GM19463 (cell line): ENCODE data around the gene APOH.
"Not testable (repeated sequence)": the region's sequence is repeated elsewhere in the genome, so short reads cannot be mapped to it uniquely, and the experiment has no call there.

Source experiments
- ATAC-seq: cut with Tn5 transposase; IDR thresholded peaks from one replicate; pipeline ENCODE4 v1.9.1; 2021; ENCODE audit warnings: mild to moderate bottlenecking, moderate library complexity; ENCODE audit not compliant: unreplicated experiment

The APOH gene, protein sequence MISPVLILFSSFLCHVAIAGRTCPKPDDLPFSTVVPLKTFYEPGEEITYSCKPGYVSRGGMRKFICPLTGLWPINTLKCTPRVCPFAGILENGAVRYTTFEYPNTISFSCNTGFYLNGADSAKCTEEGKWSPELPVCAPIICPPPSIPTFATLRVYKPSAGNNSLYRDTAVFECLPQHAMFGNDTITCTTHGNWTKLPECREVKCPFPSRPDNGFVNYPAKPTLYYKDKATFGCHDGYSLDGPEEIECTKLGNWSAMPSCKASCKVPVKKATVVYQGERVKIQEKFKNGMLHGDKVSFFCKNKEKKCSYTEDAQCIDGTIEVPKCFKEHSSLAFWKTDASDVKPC

DNA sequence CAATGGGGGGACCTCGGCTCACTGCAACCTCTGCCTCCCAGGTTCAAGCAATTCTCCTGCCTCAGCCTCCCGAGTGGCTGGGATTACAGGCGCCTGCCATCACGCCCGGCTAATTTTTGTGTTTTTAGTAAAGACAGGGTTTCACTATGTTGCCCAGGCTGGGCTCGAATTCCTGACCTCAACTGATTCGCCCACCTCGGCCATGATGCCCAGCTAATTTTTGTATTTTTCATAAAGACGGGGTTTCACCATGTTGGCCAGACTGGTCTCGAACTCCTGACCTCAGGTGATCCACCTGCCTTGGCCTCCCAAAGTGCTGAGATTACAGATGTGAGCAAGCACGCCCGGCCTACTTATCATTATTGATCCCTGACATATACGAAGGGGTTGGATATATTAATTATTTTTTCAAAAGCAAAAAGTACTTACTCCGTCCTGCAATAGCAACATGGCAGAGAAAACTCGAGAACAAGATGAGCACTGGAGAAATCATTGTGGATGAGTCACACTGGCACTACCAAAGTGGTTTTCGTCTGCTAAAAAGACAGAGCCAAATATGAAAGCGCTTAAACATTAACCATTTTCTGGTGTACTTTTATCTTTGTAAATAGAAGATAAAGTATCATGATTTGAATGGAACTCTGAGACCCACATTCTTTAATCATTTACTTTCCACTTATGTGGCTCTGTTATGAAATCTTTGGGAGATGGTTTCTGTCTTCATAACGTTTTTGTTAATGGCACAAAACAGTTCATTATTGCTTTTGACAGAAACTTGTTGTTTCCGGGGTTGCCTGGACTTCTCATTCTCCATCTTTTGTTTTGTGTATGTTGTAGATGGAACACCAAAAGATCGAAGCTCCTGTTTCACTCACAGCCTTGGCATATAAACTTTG lies at the start of gene APOH:
TSS of gene APOH (minus strand) at position 529 of the 896 bp plus-strand sequence. CDS start at position 493, 36 bp downstream.
- ATAC-seq, result no peak

DNA sequence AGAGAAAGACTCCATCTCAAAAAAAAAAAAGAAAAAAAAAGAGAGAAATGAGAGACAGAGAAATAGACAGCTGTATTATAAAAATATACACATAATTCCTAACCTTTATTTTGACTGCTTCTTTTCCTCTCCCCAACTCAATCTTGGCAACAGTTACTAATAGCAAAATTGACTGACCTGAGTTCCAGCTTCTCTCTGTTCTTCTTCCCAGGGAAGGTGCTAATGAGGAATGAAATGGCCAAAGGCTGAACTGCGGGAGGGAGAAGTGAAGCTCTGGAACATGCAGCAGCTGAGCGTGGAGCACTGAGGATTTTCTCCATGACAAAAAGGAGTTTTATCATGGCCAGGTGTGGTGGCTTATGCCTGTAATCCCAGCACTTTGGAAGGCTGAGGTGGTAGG lies 48.0 kb upstream of the APOH start:
- ATAC-seq, result no peak

DNA sequence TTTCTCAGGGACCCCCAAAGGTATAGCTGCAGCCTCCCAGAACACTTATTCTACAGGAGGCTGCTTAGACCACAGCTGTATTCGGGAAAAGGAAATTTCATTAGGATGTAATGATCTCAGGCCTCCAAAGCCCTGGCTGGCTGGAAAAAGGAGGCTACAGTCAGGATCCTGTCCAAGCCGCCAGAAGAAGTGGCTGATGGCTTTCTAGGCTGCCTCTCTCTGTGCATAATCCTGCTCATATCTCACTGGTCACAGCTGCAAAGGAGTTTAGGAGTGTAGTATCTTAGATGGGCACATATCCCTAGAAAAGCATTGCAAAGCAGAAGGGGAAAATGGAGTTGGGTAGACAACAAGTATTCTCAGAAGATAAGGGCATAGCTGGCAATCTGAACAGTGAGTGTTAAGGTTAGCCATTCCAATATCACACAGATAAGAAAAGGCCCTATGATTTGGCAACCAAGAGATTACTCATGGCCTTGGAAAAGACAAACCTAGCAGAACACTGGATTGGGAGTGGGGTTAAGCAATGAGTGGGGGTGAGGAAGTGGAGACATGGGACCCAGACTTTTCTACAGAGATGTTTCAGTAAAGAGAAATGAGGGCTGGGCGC lies 47.2 kb upstream of the APOH start:
- no peak for ATAC-seq

DNA sequence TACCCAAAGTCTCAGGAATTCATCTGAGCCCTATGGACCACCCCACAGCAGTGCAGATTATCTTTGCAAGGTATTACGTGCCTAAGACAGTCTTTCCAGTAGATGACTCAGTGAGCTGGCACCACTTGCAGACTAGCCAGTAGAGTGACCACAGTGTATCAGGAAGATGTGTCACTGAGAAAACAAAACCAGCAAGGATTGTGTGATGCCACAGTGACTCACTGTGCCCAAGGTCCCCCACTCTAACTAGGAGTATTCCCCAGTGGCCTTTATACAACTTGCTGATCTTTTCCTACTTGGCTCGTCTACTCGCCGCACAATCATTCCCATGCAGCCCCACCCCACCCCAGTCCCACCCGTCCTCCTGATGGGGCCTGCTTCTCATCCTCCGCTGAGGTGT lies 46.4 kb upstream of the APOH start:
- no peak for ATAC-seq

DNA sequence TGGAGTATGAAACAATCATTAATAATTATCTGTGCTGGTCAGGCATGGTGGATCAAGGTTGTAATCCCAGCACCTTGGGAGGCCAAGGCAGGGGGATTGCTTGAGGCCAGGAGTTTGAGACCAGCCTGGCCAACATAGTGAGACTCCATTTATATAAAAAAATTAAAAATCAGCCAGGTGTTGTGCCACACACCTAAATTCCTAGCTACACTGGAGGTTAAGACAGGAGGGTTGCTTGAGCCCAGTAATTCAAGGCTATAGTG lies 44.3 kb upstream of the APOH start:
- ATAC-seq, result no peak

DNA sequence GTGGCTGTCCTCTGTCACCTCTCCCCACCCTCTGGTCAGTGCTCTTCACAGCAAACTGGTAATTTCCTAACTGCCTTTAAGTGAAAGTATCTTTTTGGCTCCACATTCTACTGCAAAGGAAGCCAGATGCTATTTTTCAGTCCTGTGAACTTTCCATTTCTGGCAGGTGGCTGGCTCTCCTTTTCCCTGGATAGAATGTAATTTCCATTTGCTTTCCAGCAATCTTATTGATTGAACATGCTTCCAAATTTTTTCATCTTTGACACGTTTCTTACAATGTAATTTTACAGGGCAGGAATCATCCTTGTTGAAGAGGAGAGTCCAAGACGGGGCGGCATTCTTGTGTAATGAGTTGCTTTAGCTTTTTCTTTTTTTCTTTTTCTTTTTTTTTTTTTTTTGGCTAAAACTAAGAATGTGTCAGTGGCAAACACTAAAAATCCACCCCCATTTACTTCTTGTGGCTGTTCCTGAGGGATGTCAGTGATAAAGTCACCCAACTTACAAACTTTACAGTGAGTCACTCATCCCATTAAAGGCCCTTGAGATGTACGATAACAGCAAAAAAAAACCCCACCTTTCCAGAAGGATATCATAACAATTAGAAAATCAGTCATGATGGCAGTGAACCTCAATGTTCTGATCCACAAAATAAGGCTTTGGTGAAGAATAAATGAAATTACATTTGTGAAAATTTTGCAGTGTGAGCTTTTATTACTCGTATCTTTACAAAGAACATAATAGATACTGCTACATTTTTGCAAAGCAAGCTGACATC lies 43.8 kb upstream of the APOH start:
- ATAC-seq, result no peak

DNA sequence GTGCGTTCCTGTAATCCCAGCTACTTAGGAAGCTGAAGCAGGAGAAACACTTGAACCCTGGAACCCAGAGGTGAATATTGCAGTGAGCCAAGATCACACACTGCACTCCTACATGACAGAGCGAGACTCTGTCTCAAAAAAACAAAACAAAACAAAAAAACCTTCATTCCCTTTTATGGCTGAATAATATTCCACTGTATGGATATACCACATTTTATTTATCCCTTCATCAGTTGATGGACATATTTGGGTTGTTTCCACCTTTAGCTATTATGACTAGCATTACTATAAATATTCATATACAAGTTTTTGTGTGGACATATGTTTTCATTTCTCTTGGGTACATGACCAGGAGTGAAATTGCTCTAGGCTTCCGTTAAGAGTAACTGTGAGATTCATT lies 42.3 kb upstream of the APOH start:
- ATAC-seq, result no peak

DNA sequence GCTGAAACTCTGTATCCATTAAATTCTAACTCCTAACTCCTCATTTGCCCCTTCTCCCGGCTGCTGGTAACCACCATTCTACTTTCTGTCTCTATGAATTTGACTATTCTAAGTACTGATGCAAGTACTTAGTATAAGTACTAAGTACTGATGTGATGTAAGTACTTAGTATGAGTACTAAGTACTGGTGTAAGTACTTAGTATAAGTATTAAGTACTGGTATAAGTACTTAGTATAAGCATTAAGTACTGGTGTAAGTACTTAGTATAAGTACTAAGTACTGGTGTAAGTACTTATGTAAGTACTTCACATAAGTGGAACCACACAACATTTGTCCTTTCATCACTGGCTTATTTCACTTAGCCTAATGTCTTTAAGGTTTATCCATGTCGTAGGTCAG lies 40.9 kb upstream of the APOH start:
- ATAC-seq, result no peak

DNA sequence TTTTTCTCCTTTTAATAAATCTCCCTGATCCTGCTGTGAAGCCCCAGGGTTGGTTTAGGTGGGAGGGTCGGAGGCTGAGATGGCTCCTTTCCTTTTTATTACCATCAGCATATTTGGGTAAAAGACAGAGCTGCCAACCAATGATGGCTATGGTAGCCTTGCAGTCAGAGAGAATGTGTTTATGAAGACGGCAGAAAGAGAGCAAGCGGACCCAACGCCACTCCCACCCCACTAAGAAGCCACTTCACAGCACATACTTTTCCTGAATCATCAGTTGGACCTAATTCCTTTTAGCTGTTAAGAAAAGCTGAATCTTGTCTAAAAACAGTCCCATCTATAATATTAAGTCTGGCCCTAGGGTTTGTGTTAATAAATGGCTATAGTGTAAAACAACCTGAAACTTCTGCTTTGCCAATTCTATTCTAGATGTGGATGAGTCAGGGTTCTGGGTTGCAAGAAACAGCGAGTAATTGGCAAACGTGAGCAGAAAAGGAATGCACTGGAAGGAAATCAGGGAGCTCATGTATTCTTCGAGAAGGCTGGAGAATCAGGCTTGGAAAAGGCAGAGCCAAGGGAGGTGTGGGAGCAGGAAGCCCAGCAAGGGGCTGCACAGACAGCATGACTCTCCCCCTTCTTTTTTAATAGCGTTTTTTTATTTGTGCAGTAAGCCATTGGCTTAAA lies 39.2 kb upstream of the APOH start:
- ATAC-seq, result no peak

DNA sequence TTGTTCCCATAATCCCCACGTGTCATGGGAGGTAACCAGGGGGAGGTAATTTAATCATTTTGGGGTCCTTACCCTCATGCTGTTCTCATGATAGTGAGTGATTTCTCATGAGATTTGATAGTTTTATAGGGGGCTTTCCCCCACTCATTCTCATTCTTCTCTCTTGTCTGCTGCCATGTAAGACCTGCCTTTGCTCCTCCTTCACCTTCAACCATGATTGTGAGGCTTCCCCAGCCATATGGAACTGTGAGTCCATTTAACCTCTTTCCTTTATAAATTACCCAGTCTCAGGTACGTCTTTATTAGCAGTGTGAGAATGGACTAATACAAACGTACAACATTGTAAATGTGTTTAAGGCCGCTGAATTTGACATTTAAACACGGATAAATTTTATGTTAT lies 35.5 kb upstream of the APOH start:
- no peak for ATAC-seq

DNA sequence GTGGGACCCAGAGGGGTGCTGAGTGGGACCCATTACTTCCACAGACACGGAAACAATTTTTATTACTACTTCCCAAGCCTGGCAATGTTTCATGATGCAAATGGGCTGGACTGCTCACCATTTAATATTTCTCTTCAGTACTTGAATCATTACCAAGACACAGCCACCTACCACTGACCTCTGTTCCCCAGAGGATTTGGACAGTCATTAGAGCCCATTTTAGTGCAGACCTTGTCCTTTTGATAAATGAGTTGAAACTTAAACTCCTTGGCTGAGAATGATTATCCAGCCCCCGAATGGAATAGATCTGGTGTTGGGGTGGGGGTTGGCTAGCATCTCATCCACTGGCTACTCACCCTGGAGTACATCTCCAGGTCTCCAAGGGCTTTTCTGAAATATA lies 33.6 kb upstream of the APOH start:
- ATAC-seq, result no peak

DNA sequence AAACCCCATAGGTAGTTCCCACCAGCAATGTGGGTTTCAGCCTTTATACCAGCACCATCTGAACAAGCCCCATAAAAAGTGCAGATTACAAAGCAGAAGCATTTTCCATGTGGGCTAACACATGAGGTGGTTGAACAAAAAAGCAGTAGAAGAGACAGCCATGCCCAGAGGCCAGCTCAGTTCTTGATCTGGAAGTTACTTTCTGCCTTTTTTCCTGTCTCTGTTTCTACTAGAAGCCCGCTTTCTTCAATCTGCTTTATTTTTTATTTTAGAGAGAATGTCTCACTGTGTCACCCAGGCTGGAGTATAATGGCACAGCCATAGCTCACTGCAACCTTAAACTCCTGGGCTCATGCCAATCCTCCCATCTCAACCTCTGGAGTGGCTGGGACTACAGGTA lies 31.5 kb upstream of the APOH start:
- ATAC-seq, result no peak

DNA sequence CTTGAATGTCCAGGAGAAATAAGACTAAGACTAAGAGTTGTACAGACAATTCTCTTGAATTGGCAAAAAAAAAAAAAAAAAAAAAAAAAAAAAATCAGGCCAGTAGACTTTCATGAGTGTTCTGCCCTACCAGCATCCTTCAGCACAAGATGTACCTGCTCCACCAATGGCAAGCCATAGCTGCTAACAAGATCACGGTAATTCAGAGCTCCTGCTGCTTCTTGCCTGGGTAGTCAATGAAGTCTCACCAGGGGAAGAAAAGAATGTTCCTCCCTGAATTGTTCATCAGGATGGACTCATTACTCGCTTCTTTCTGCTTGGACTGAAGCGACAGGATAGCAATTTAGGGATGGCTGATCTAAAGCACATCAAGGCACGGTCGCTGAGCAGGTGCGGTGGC lies 31.1 kb upstream of the APOH start:
- no peak for ATAC-seq

DNA sequence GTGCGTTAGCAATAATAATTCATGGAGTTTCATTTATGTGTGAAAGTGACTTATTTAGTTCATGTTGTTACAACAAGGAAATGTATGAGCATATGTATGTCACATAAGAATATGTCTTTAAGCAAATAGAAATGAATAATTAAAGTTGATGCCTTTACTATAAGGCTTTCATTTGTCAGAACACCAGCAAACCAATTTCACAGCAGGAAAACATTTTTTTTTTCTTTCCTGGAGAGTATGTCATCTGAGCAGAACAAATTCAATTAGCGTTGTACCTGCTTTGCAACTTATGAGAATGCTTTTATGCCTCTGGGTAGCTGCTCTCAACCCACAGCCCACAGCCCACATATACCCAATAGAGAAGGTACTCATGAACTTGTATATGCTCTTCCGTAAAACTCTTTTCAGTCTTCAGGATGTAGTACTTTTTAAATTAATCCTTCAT lies 26.3 kb upstream of the APOH start:
- no peak for ATAC-seq

DNA sequence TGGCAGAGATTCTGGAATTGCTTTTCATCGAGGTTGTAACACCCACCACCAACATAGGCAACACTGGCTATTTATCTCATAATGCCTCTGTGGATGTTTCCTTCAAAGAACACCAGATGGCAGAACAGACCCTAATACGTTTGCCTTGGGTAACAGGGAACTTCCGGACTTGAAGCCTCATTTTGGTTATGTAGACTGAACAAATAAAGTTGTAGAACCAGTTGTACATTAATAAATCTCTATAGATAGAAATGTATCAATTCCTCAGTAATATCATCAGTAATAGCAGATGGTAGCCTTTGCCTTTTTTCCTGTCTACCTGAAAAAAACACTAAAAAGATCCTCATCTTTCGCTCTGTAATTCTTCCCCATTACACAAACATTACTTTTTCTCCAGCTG lies 25.9 kb upstream of the APOH start:
- no peak for ATAC-seq

DNA sequence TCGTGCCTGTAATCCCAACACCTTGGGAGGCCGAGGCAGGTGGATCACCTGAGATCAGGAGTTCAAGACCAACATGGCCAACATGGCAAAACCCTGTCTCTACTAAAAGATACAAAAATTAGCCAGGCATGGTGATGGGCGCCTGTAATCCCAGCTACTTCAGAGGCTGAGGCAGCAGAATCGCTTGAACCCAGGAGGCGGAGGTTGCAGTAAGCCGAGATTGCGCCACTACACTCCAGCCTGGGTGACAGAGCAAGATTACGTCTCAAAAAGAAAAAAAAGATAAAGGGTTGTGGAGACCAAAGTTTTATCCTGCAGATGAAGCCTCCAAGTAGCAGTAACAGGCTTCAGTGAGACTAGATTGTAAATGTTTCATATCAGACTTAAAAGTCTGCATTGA lies 24.2 kb upstream of the APOH start:
- ATAC-seq, result not testable (repeated sequence)

DNA sequence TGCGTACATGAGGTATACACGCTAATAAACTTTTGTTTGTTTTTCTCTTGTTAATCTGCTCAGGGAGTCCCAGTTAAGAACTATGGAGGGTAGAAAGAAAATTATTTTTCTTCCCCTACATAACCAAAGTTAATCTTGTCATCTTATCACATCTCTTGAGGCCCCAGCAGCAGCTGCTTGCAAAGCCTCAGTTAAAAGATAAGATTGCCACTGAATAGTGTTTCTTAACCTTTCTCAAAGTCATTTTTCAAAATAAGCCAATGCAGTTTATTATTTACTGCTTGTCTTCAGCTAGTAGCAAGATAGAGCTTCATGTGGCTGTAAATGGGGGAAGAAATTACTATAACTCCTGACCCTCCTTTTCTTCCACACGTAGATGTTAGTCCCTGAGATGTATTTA lies 21.5 kb upstream of the APOH start:
- ATAC-seq, result no peak

DNA sequence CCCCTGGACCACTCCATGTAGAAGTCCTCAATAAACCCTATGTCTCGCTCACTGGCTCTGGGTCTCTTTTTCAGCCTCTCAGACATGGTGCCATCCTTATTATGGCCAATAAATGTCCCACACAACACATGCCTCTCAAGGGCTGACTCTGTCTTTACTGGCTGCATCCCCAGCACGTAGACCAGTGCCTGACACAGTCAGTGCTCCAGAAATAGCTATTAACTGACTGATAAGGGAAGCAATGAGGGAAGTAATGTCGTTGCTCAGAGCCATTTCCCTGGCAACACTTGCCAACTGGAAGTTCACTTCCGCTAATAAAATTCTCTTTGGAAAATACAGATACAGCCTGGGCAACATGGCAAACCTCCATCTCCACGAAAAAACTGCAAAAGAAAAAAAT lies 19.1 kb upstream of the APOH start:
- ATAC-seq, result no peak

DNA sequence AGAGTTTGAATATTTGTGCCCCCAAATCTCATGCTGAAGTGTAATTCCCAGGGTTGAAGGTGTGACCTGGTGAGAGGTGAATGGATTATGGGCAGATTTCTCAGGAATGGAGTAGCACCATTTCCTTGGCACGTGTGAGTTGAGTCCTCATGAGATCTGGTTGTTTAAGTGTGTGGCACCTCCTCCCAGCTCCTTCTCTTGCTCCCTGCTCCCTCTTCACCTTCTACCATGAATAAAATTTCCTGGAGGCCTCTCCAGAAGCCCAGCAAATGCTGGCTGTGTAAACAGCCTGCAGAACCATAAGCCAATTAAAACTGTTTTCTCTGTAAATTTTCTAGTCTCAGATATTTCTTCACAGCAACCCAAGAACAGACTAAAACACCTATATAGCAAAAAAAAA lies 12.6 kb upstream of the APOH start:
- ATAC-seq, result no peak

DNA sequence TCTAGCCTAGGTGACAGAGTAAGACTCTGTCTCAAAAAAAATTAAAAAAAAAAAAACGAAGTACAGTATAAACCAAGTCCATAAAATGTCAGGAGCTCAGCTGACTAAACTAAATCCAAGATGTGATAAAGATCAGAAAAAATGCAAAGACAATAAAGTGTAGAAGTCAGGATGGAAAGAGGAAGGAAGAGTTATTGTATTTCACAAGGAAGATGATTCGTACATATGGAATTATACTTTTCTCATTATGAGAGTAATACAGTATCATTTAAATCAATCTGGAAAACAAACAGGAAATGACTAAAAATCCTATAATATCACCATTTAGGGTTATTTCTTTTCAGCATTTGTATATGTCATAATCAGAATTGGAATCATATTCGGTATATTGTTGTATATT lies 11.4 kb upstream of the APOH start:
- ATAC-seq, result no peak

DNA sequence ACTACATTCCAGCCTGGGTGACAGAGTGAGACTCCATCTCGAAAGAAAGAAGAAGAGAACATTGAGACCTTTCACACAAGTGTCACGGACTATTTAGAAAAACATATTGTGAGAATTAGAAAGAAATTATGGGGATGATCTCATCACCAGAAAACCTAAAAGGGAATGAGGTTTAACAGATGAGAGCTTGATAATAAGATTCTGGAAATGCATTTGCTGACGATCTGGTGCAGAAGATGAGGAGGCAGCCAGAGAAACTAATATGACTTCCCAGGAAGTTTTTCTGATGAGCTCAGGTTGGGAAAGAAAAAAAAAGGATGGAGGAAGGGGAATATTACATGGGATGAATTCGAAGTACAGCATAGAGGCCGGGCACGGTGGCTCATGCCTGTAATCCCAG lies 10.8 kb upstream of the APOH start:
- ATAC-seq, result no peak
